ENCODE results near the gene ACKR4. TPM values are rescaled to one million over a fixed set of nuclear protein-coding genes. Genes with fewer than 3 reads are reported as not detected.

The ACKR4 gene
- total RNA-seq, 1 donor from 2014 or later, result 0.11 TPM

GRCh38 chr3:132616780-132617179, 19.7 kb downstream of the ACKR4 start:
- intact Hi-C loops (cut with micrococcal nuclease), result no loop called here
- H3K27ac Mint-ChIP-seq, result no peak overlapping the region
- H3K27me3 Mint-ChIP-seq, result no peaks in the 10 kb centered on the region
- ChIA-PET POLR2A (no interaction called here), CTCF (no interaction called here)
- peaks cover 6% of the 10 kb centered on the region for H3K9me3 Mint-ChIP-seq
- no peak for DNase-seq
- H3K36me3 Mint-ChIP-seq (ENCODE audit: low read depth), result peaks cover 46% of the 10 kb centered on the region
- no peak overlapping the region for H3K4me3 Mint-ChIP-seq
- TF ChIP-seq, protein P1, sequence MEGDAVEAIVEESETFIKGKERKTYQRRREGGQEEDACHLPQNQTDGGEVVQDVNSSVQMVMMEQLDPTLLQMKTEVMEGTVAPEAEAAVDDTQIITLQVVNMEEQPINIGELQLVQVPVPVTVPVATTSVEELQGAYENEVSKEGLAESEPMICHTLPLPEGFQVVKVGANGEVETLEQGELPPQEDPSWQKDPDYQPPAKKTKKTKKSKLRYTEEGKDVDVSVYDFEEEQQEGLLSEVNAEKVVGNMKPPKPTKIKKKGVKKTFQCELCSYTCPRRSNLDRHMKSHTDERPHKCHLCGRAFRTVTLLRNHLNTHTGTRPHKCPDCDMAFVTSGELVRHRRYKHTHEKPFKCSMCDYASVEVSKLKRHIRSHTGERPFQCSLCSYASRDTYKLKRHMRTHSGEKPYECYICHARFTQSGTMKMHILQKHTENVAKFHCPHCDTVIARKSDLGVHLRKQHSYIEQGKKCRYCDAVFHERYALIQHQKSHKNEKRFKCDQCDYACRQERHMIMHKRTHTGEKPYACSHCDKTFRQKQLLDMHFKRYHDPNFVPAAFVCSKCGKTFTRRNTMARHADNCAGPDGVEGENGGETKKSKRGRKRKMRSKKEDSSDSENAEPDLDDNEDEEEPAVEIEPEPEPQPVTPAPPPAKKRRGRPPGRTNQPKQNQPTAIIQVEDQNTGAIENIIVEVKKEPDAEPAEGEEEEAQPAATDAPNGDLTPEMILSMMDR (IDR thresholded peaks at IDR 0.05), result no peak
- no peaks in the 10 kb centered on the region for H3K4me1 Mint-ChIP-seq
- ATAC-seq (ENCODE audit: low read depth), result no peak

GRCh38 chr3:132622148-132622547, 25.1 kb downstream of the ACKR4 start:
- peaks cover 6% of the 10 kb centered on the region for H3K4me1 Mint-ChIP-seq
- H3K9me3 Mint-ChIP-seq, result no peaks in the 10 kb centered on the region
- TF ChIP-seq, protein P1 (IDR thresholded peaks at IDR 0.05), result no peak
- no peak for DNase-seq
- no peaks in the 10 kb centered on the region for H3K27me3 Mint-ChIP-seq
- POLR2A ChIA-PET, result no interaction called here
- peaks cover 38% of the 10 kb centered on the region for H3K36me3 Mint-ChIP-seq (ENCODE audit: low read depth)
- intact Hi-C loops (cut with micrococcal nuclease), result no loop called here
- no peak overlapping the region for H3K4me3 Mint-ChIP-seq
- CTCF ChIA-PET, result no interaction called here
- no peak overlapping the region for H3K27ac Mint-ChIP-seq
- ATAC-seq (ENCODE audit: low read depth), result no peak

DNA sequence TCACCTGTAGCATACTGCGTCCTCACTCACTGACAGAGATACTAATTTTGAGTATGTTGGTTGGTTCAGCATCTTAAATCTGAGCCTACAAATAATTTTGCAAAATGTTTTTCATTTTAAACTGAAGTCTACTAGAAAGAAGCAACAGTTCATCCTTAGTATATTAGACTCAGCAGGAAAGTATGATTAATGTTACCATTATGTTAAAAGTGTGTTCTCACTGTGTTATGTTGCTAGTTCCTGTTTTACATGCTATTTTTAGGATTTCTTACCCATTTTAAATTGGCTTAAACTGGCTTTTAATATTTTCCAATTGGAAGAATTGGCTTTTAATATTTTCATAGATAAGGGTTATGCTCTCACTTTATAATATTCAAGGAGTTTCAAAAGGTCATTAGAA, 25.7 kb downstream of the ACKR4 start:
- no peaks in the 10 kb centered on the region for H3K27me3 Mint-ChIP-seq
- TF ChIP-seq, protein P1 (IDR thresholded peaks at IDR 0.05), result no peak
- peaks cover 37% of the 10 kb centered on the region for H3K36me3 Mint-ChIP-seq (ENCODE audit: low read depth)
- intact Hi-C loops (cut with micrococcal nuclease), result no loop called here
- ATAC-seq (ENCODE audit: low read depth) (no peak), DNase-seq (no peak)
- POLR2A ChIA-PET, result no interaction called here
- H3K4me3 Mint-ChIP-seq, result no peak overlapping the region
- no peak overlapping the region for H3K27ac Mint-ChIP-seq
- H3K9me3 Mint-ChIP-seq, result no peaks in the 10 kb centered on the region
- H3K4me1 Mint-ChIP-seq, result peaks cover 6% of the 10 kb centered on the region
- CTCF ChIA-PET, result no interaction called here

DNA sequence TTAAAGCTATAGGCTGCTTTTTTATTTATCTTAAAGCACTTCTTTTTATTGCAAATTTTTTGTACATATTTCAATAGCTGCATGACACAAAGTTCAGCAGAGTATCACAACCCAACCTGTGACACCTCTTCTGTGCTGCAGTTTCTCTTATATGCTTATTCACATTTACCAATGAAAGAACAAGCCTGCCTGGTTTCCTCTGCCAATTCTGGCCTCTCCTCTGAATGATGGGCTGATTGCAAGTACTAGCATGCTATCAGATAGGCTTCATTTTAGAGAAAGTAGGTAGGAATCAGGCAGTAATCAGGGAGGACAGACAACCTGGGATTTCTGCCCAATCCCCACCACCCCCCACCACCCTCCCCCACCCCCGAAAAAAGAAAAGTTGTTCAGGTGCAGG, 26.6 kb downstream of the ACKR4 start:
- Mint-ChIP-seq H3K9me3 (no peaks in the 10 kb centered on the region), H3K4me1 (peaks cover 6% of the 10 kb centered on the region), H3K27ac (no peak overlapping the region), H3K36me3 (ENCODE audit: low read depth) (peaks cover 43% of the 10 kb centered on the region), H3K4me3 (no peak overlapping the region), H3K27me3 (no peaks in the 10 kb centered on the region)
- ATAC-seq (ENCODE audit: low read depth), result no peak
- ChIA-PET CTCF (interaction anchor here (0.6 kb wide), 1 partner anchor 798 kb away, joined by 3 read pairs; no protein-coding TSS in a partner anchor), POLR2A (no interaction called here)
- TF ChIP-seq, protein P1 (IDR thresholded peaks at IDR 0.05), result no peak
- no peak for DNase-seq
- intact Hi-C loops (cut with micrococcal nuclease), result no loop called here

GRCh38 chr3:132624790-132625189, 27.7 kb downstream of the ACKR4 start:
- peaks cover 47% of the 10 kb centered on the region for H3K36me3 Mint-ChIP-seq (ENCODE audit: low read depth)
- H3K4me1 Mint-ChIP-seq, result peaks cover 6% of the 10 kb centered on the region
- DNase-seq, result no peak
- ChIA-PET POLR2A (no interaction called here), CTCF (no interaction called here)
- no peaks in the 10 kb centered on the region for H3K27me3 Mint-ChIP-seq
- ATAC-seq (ENCODE audit: low read depth), result no peak
- TF ChIP-seq, protein P1 (IDR thresholded peaks at IDR 0.05), result no peak
- H3K9me3 Mint-ChIP-seq, result no peaks in the 10 kb centered on the region
- no peak overlapping the region for H3K4me3 Mint-ChIP-seq
- intact Hi-C loops (cut with micrococcal nuclease), result no loop called here
- H3K27ac Mint-ChIP-seq, result no peak overlapping the region
